SU-DHL-6 (cell line): ENCODE data around the gene SLC6A7.

Experiments used
- H2AFZ ChIP-seq: fragments of 200-600 bp; sonication (generic); 2 replicates; pipeline ENCODE4 v1.6.1; 2014; ENCODE audit warnings: low read depth, mild to moderate bottlenecking, moderate library complexity, mixed read lengths, antibody characterized with exemption, low read length; ENCODE audit not compliant: severe bottlenecking
- H3F3A ChIP-seq: fragments of 200-600 bp; shearing (Covaris generic); 2 replicates; pipeline ENCODE4 v1.6.0; 2016; ENCODE audit warnings: antibody characterized with exemption, mild to moderate bottlenecking; ENCODE audit not compliant: insufficient read depth
- H3K27ac ChIP-seq: fragments of 200-600 bp; sonication (generic); 2 replicates; pipeline ENCODE4 v1.5.1; 2016; ENCODE audit warnings: low read depth, mild to moderate bottlenecking, low read length, moderate library complexity, mixed read lengths
- H3K27me3 ChIP-seq: fragments of 200-600 bp; sonication (generic), shearing (Covaris generic); 2 replicates; pipeline ENCODE4 v1.6.0; 2014; ENCODE audit warnings: mild to moderate bottlenecking, low read length
- H3K36me3 ChIP-seq: fragments of 200-600 bp; sonication (generic); 2 replicates; pipeline ENCODE4 v1.6.1; 2014; ENCODE audit warnings: mild to moderate bottlenecking, low read length, mixed read lengths
- H3K4me2 ChIP-seq: fragments of 300-600, 200-600 bp; shearing (Covaris generic), sonication (generic); 2 replicates; pipeline ENCODE4 v1.6.0; 2014; ENCODE audit warnings: low read length, low read depth, mild to moderate bottlenecking; ENCODE audit not compliant: poor library complexity, severe bottlenecking
- H3K4me3 ChIP-seq: fragments of 200-600 bp; sonication (generic); 2 replicates; pipeline ENCODE4 v1.5.1; 2014; ENCODE audit warnings: antibody characterized with exemption, low read length, mild to moderate bottlenecking, mixed read lengths; ENCODE audit not compliant: insufficient read depth, poor library complexity, severe bottlenecking
- H3K79me2 ChIP-seq: fragments of 200-600 bp; sonication (generic); 2 replicates; pipeline ENCODE4 v1.6.1; 2014; ENCODE audit warnings: mild to moderate bottlenecking, low read length, moderate library complexity; ENCODE audit not compliant: insufficient read depth
- H3K9ac ChIP-seq: fragments of 200-600 bp; sonication (generic); 2 replicates; pipeline ENCODE4 v1.7.0; 2014; ENCODE audit warnings: mild to moderate bottlenecking, low read length
- H3K9me2 ChIP-seq: fragments of 200-600 bp; sonication (generic); replicated peaks from 2 replicates; pipeline ENCODE4 v1.6.1; 2014; ENCODE audit warnings: low read length; ENCODE audit not compliant: insufficient read depth
- H3K9me3 ChIP-seq: fragments of 200-600 bp; sonication (generic); 2 replicates; pipeline ENCODE4 v1.6.1; 2014; ENCODE audit warnings: low read length, mixed read lengths; ENCODE audit not compliant: insufficient read depth
- H4K20me1 ChIP-seq: fragments of 200-600 bp; sonication (generic); 2 replicates; pipeline ENCODE4 v1.6.1; 2014; ENCODE audit warnings: low read depth, mild to moderate bottlenecking, antibody characterized with exemption, low read length, moderate library complexity, mixed read lengths
- EZH2phosphoT487 ChIP-seq: fragments of 200-600 bp; sonication (generic), shearing (Covaris generic); conservative IDR thresholded peaks from 2 replicates; pipeline ENCODE4 v1.6.1; 2018; ENCODE audit warnings: mild to moderate bottlenecking, antibody characterized with exemption, low read length, moderate library complexity, mixed read lengths
- TF ChIP-seq, protein P1 (sequence below): fragments of 200-600 bp; sonication (generic); IDR thresholded peaks from one replicate; pipeline ENCODE4 v1.5.1; 2017; ENCODE audit warnings: antibody characterized with exemption, mild to moderate bottlenecking, low read length, moderate library complexity; ENCODE audit not compliant: insufficient read depth, poor library complexity, severe bottlenecking

SLC6A7 gene

GRCh38 chr5:150179019-150179620 lies 10.7 kb upstream of the SLC6A7 start:
- Histone ChIP-seq H3K36me3 (no peaks in the 10 kb centered on the region), H4K20me1 (no peaks in the 10 kb centered on the region), H3K9me3 (no peaks in the 10 kb centered on the region), H3K79me2 (no peaks in the 10 kb centered on the region), H3F3A (no peaks in the 10 kb centered on the region), H3K4me3 (no peak overlapping the region), H3K9ac (no peak overlapping the region), H3K4me2 (no peak overlapping the region), H3K9me2 (no peaks in the 10 kb centered on the region), H3K27ac (no peak overlapping the region), H3K27me3 (no peaks in the 10 kb centered on the region), H2AFZ (no peak overlapping the region)
- no peak for TF ChIP-seq EZH2phosphoT487
- TF ChIP-seq, protein P1, sequence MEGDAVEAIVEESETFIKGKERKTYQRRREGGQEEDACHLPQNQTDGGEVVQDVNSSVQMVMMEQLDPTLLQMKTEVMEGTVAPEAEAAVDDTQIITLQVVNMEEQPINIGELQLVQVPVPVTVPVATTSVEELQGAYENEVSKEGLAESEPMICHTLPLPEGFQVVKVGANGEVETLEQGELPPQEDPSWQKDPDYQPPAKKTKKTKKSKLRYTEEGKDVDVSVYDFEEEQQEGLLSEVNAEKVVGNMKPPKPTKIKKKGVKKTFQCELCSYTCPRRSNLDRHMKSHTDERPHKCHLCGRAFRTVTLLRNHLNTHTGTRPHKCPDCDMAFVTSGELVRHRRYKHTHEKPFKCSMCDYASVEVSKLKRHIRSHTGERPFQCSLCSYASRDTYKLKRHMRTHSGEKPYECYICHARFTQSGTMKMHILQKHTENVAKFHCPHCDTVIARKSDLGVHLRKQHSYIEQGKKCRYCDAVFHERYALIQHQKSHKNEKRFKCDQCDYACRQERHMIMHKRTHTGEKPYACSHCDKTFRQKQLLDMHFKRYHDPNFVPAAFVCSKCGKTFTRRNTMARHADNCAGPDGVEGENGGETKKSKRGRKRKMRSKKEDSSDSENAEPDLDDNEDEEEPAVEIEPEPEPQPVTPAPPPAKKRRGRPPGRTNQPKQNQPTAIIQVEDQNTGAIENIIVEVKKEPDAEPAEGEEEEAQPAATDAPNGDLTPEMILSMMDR, result no peak

DNA sequence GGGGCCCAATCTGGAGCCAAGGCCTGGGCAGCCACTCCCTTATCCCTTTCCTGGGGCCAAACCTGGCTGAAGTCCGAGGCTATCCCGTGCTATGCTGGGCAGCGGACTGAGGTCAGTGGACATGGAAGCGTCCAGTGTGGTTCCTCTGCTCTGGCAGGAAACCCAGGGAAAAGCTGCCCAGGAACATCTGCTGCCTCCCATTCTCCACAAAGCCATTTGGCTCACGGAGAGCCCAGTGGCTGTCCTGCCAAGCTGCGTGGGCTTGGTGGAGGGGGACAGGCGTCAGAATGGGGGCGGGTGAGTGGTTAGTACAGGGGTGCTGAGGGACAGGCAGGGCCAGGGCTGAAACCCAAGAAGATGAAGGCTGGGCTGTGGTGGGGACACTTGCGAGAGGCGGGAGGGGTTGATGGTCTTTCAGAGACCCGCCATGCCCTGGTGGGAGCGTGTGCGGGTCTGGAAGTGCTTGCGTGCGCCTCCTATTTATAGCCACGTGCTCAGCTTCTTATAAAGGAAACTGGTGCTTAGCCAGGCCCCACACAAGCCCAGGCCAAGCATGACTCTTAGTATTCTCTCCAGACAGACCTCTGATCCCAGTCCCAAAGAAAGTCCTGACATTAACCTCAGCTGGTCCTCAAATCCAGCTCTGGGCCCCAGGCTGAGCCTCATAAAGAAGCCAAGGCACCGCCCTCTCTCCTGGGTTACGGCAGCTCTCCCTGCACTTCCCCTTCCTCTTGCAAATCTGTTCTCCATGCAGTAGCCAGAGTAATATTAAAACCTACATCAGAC lies 9.4 kb upstream of the SLC6A7 start:
- no peak overlapping the region for H3K4me3 ChIP-seq
- no peaks in the 10 kb centered on the region for H3K9me2 ChIP-seq
- H2AFZ ChIP-seq, result no peak overlapping the region
- H3F3A ChIP-seq, result no peaks in the 10 kb centered on the region
- H3K79me2 ChIP-seq, result no peaks in the 10 kb centered on the region
- no peak overlapping the region for H3K9ac ChIP-seq
- no peak overlapping the region for H3K4me2 ChIP-seq
- TF ChIP-seq, protein P1, result no peak
- no peak for TF ChIP-seq EZH2phosphoT487
- no peaks in the 10 kb centered on the region for H3K27me3 ChIP-seq
- no peaks in the 10 kb centered on the region for H4K20me1 ChIP-seq
- H3K27ac ChIP-seq, result no peak overlapping the region
- H3K9me3 ChIP-seq, result no peaks in the 10 kb centered on the region
- no peaks in the 10 kb centered on the region for H3K36me3 ChIP-seq

DNA sequence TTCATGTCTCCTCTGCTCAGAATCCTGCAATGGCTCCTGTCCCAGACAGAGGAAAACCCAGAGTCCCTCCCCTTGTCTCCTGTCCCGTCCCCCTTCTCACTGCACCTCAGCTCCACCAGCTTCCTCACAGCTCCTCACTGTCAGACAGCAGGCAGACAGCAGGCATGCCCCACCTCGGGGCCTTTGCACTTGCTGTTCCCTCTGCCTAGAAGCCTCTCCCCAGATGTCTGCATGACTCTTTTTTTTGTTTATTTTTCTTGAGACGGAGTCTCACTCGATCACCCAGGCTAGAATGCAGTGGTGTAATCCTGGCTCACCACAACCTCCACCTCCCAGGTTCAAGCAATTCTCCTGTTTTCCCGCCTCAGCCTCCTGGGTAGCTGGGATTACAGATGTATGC lies 8.8 kb upstream of the SLC6A7 start:
- no peak overlapping the region for H3K9ac ChIP-seq
- TF ChIP-seq, protein P1, result no peak
- no peak for TF ChIP-seq EZH2phosphoT487
- no peak overlapping the region for H2AFZ ChIP-seq
- no peaks in the 10 kb centered on the region for H3K9me2 ChIP-seq
- H3K27me3 ChIP-seq, result no peaks in the 10 kb centered on the region
- H3F3A ChIP-seq, result no peaks in the 10 kb centered on the region
- H3K36me3 ChIP-seq, result no peaks in the 10 kb centered on the region
- no peak overlapping the region for H3K4me3 ChIP-seq
- H4K20me1 ChIP-seq, result no peaks in the 10 kb centered on the region
- H3K4me2 ChIP-seq, result no peak overlapping the region
- H3K27ac ChIP-seq, result no peak overlapping the region
- no peaks in the 10 kb centered on the region for H3K79me2 ChIP-seq
- no peaks in the 10 kb centered on the region for H3K9me3 ChIP-seq
